ENCODE data around the gene APOBR.

GRCh38 chr16:28473714-28474265 lies 20.7 kb upstream of the APOBR start:
- TF ChIP-seq, protein P1, sequence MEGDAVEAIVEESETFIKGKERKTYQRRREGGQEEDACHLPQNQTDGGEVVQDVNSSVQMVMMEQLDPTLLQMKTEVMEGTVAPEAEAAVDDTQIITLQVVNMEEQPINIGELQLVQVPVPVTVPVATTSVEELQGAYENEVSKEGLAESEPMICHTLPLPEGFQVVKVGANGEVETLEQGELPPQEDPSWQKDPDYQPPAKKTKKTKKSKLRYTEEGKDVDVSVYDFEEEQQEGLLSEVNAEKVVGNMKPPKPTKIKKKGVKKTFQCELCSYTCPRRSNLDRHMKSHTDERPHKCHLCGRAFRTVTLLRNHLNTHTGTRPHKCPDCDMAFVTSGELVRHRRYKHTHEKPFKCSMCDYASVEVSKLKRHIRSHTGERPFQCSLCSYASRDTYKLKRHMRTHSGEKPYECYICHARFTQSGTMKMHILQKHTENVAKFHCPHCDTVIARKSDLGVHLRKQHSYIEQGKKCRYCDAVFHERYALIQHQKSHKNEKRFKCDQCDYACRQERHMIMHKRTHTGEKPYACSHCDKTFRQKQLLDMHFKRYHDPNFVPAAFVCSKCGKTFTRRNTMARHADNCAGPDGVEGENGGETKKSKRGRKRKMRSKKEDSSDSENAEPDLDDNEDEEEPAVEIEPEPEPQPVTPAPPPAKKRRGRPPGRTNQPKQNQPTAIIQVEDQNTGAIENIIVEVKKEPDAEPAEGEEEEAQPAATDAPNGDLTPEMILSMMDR (IDR thresholded peaks at IDR 0.05; ENCODE audit: insufficient read depth, low read length): no peak
- TF ChIP-seq POLR2AphosphoS5 (IDR thresholded peaks at IDR 0.05; ENCODE audit: low read depth): no peak
- TF ChIP-seq GABPA (IDR thresholded peaks at IDR 0.05; ENCODE audit: low read depth): no peak
- TF ChIP-seq REST (IDR thresholded peaks at IDR 0.05; ENCODE audit: insufficient replicate concordance, low read depth): no peak
- TF ChIP-seq SPI1 (IDR thresholded peaks at IDR 0.05; ENCODE audit: borderline replicate concordance, low read depth): no peak

Data from HL-60 (cell line).